Neural progenitor cell (in vitro differentiated cells): Measurements from ENCODE around the gene IFT172.

Source experiments
- CTCF ChIP-seq: fragments of 200-600 bp; sonication (generic); IDR thresholded peaks from 2 replicates; pipeline ENCODE4 v1.5.1; 2017; ENCODE audit warnings: antibody characterized with exemption, mild to moderate bottlenecking
- EZH2phosphoT487 ChIP-seq: fragments of 200-600 bp; sonication (generic); IDR thresholded peaks from 2 replicates; pipeline ENCODE4 v1.6.1; 2017; ENCODE audit warnings: antibody characterized with exemption

- TF ChIP-seq EZH2phosphoT487 = no peak
- no peak for TF ChIP-seq CTCF
These were observed 28.7 kb upstream of the IFT172 start for GRCh38 chr2:27518113-27518781.
